ENCODE data around the gene CEP126. TPM values are rescaled to one million over a fixed set of nuclear protein-coding genes. Genes with fewer than 3 reads are reported as not detected.

CEP126 gene
- total and polyA plus RNA-seq, 2 of the 13 experiments (the other 11 are each of a cell fraction or from before 2014, with no cell fraction given) = 1.4 to 1.7 TPM

DNA sequence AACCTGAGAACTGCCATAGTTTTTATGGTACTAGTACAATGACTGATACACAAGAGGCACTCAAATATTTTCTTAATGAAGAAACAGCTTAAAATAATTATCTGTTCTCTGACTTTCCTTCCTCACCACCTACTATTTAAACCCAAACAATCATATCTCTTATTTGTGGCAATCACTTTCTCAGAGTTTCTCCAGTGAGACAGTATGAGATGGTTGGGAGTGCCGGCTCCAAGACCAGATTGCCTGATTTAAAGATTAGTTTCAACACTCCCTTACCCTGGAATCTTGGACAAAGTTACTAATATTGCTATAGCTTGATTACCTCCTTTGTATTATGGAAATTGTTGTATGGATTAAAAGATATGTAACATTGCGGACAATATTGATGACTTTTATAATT is 5.7 kb upstream of the CEP126 start:
- no peak for FAIRE-seq
- peaks cover 1 to 3% of the 10 kb centered on the region in 2 experiments; a peak in 2 of 5 replicates for H3K27me3 ChIP-seq (ENCODE audit: control insufficient read depth in 1 of 2, insufficient read depth in 2 of 2, low read length in 2 of 2)
- CTCF ChIA-PET (ENCODE audit: low intra/inter-chr PET ratio, low total read pairs) = no interaction called here
- TF ChIP-seq SETDB1 (CRISPR knock-in tag; IDR thresholded peaks at IDR 0.05; ENCODE audit: borderline replicate concordance) (no peak), ZFP36L2 (CRISPR knock-in tag; IDR thresholded peaks at IDR 0.05) (no peak), RFX5 (IDR thresholded peaks at IDR 0.05; ENCODE audit: low read depth, low read length) (no peak), GLI4 (CRISPR knock-in tag; IDR thresholded peaks at IDR 0.05; ENCODE audit: borderline replicate concordance) (no peak)
- TF ChIP-seq, protein P1, sequence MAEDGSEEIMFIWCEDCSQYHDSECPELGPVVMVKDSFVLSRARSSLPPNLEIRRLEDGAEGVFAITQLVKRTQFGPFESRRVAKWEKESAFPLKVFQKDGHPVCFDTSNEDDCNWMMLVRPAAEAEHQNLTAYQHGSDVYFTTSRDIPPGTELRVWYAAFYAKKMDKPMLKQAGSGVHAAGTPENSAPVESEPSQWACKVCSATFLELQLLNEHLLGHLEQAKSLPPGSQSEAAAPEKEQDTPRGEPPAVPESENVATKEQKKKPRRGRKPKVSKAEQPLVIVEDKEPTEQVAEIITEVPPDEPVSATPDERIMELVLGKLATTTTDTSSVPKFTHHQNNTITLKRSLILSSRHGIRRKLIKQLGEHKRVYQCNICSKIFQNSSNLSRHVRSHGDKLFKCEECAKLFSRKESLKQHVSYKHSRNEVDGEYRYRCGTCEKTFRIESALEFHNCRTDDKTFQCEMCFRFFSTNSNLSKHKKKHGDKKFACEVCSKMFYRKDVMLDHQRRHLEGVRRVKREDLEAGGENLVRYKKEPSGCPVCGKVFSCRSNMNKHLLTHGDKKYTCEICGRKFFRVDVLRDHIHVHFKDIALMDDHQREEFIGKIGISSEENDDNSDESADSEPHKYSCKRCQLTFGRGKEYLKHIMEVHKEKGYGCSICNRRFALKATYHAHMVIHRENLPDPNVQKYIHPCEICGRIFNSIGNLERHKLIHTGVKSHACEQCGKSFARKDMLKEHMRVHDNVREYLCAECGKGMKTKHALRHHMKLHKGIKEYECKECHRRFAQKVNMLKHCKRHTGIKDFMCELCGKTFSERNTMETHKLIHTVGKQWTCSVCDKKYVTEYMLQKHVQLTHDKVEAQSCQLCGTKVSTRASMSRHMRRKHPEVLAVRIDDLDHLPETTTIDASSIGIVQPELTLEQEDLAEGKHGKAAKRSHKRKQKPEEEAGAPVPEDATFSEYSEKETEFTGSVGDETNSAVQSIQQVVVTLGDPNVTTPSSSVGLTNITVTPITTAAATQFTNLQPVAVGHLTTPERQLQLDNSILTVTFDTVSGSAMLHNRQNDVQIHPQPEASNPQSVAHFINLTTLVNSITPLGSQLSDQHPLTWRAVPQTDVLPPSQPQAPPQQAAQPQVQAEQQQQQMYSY (CRISPR knock-in tag; IDR thresholded peaks at IDR 0.05) = no peak
- TF ChIP-seq, protein P2, sequence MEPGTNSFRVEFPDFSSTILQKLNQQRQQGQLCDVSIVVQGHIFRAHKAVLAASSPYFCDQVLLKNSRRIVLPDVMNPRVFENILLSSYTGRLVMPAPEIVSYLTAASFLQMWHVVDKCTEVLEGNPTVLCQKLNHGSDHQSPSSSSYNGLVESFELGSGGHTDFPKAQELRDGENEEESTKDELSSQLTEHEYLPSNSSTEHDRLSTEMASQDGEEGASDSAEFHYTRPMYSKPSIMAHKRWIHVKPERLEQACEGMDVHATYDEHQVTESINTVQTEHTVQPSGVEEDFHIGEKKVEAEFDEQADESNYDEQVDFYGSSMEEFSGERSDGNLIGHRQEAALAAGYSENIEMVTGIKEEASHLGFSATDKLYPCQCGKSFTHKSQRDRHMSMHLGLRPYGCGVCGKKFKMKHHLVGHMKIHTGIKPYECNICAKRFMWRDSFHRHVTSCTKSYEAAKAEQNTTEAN (CRISPR knock-in tag; conservative IDR thresholded peaks at IDR 0.05) = no peak
- TF ChIP-seq, protein P3, sequence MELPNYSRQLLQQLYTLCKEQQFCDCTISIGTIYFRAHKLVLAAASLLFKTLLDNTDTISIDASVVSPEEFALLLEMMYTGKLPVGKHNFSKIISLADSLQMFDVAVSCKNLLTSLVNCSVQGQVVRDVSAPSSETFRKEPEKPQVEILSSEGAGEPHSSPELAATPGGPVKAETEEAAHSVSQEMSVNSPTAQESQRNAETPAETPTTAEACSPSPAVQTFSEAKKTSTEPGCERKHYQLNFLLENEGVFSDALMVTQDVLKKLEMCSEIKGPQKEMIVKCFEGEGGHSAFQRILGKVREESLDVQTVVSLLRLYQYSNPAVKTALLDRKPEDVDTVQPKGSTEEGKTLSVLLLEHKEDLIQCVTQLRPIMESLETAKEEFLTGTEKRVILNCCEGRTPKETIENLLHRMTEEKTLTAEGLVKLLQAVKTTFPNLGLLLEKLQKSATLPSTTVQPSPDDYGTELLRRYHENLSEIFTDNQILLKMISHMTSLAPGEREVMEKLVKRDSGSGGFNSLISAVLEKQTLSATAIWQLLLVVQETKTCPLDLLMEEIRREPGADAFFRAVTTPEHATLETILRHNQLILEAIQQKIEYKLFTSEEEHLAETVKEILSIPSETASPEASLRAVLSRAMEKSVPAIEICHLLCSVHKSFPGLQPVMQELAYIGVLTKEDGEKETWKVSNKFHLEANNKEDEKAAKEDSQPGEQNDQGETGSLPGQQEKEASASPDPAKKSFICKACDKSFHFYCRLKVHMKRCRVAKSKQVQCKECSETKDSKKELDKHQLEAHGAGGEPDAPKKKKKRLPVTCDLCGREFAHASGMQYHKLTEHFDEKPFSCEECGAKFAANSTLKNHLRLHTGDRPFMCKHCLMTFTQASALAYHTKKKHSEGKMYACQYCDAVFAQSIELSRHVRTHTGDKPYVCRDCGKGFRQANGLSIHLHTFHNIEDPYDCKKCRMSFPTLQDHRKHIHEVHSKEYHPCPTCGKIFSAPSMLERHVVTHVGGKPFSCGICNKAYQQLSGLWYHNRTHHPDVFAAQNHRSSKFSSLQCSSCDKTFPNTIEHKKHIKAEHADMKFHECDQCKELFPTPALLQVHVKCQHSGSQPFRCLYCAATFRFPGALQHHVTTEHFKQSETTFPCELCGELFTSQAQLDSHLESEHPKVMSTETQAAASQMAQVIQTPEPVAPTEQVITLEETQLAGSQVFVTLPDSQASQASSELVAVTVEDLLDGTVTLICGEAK (IDR thresholded peaks at IDR 0.05) = no peak
- TF ChIP-seq, protein P3 (CRISPR knock-in tag; IDR thresholded peaks at IDR 0.05) = no peak
- TF ChIP-seq, protein P4, sequence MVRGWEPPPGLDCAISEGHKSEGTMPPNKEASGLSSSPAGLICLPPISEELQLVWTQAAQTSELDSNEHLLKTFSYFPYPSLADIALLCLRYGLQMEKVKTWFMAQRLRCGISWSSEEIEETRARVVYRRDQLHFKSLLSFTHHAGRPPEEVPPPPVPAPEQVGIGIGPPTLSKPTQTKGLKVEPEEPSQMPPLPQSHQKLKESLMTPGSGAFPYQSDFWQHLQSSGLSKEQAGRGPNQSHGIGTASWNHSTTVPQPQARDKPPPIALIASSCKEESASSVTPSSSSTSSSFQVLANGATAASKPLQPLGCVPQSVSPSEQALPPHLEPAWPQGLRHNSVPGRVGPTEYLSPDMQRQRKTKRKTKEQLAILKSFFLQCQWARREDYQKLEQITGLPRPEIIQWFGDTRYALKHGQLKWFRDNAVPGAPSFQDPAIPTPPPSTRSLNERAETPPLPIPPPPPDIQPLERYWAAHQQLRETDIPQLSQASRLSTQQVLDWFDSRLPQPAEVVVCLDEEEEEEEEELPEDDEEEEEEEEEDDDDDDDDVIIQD (CRISPR knock-in tag; IDR thresholded peaks at IDR 0.05; ENCODE audit: low read depth) = no peak

More for the DNA sequence above, 5.7 kb upstream of the CEP126 start:
- POLR2A ChIA-PET = no interaction called here
- intact Hi-C loops (cut with micrococcal nuclease; ENCODE audit: unreplicated experiment) (no loop called here), in situ Hi-C loops (cut with HindIII; ENCODE audit: extremely low pct_ligation_motif_present, low pct_unique_long_range_greater_than_20kb) (no loop called here)
- Histone ChIP-seq H3K9ac (ENCODE audit: insufficient read depth, low read depth, low read length) (no peak overlapping the region), H3K4me3 (replicated peaks in 1 of 3; ENCODE audit: insufficient read depth in 1 of 3, low read depth in 2 of 3, low read length in 3 of 3) (no peak overlapping the region), H3K9me3 (ENCODE audit: low read length) (no peaks in the 10 kb centered on the region), H3K36me3 (replicated peaks in 1 of 2; ENCODE audit: control insufficient read depth in 1 of 2, insufficient read depth in 2 of 2, low read length in 2 of 2) (no peaks in the 10 kb centered on the region), H3K79me2 (ENCODE audit: insufficient read depth, low read length) (no peaks in the 10 kb centered on the region), H3K4me1 (ENCODE audit: insufficient read depth, low read length) (peaks cover 19% of the 10 kb centered on the region), H4K20me1 (ENCODE audit: insufficient read depth, low read length) (no peaks in the 10 kb centered on the region), H2AFZ (ENCODE audit: low read length) (no peak overlapping the region), H3K27ac (ENCODE audit: extremely low read length, insufficient read depth, low read length) (no peak overlapping the region), H3K4me2 (ENCODE audit: low read depth, low read length) (no peak overlapping the region)
- WGBS (ENCODE audit: low lambda C conversion rate) = 66% methylated on average over 2 of the region's 2 CpGs
- ATAC-seq (no peak), DNase-seq (ENCODE audit: low spot score) (no peak)
- BruUV-seq (replicated peaks) = no TSS peak

Data from HepG2 (cell line).